Activated CD4-positive, alpha-beta T cell treated with anti-CD3 and anti-CD28 coated beads, Interleukin-2, amount 50 U/mL, for 24 hours (primary cell): Measurements from ENCODE around the gene TMEM200A.

Source experiments
- DNase-seq, 2 donors: peaks; one replicate each; pipeline ENCODE4 v3.0.0-alpha.2; 2020; ENCODE audit warnings: low read depth in 1 of 2, low spot score in 1 of 2

The TMEM200A gene

GRCh38 chr6:130482645-130483390, 117.0 kb downstream of the TMEM200A start:
- DNase-seq = no peak

GRCh38 chr6:130485870-130486269, 120.1 kb downstream of the TMEM200A start:
- no peak for DNase-seq

GRCh38 chr6:130486417-130486816, 120.6 kb downstream of the TMEM200A start:
- DNase-seq = no peak

GRCh38 chr6:130489514-130489913, 123.7 kb downstream of the TMEM200A start:
- no peak for DNase-seq
